ENCODE data around the gene ITK.

DNA sequence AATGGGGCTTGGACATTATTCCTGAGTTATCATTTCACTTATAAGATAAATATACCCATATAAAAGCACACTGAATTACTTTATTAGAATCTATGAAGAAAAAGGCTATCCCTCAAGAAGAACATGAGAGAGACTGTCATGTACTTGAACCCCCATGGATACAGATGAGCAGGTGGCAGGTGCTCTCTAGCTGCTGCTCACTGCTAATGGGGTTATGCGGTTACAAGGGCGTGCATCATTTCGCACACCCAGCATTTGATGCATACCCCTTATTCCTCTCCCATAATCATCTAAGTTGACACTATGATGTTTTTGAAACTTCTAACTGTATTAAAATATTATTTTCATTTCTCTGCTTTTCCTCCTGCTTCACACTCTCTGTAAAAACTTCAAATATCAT lies 16.4 kb downstream of the ITK start:
- TF ChIP-seq, protein P1, sequence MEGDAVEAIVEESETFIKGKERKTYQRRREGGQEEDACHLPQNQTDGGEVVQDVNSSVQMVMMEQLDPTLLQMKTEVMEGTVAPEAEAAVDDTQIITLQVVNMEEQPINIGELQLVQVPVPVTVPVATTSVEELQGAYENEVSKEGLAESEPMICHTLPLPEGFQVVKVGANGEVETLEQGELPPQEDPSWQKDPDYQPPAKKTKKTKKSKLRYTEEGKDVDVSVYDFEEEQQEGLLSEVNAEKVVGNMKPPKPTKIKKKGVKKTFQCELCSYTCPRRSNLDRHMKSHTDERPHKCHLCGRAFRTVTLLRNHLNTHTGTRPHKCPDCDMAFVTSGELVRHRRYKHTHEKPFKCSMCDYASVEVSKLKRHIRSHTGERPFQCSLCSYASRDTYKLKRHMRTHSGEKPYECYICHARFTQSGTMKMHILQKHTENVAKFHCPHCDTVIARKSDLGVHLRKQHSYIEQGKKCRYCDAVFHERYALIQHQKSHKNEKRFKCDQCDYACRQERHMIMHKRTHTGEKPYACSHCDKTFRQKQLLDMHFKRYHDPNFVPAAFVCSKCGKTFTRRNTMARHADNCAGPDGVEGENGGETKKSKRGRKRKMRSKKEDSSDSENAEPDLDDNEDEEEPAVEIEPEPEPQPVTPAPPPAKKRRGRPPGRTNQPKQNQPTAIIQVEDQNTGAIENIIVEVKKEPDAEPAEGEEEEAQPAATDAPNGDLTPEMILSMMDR (IDR thresholded peaks at IDR 0.05), result no peak
- TF ChIP-seq EZH2 (IDR thresholded peaks at IDR 0.05; ENCODE audit: borderline replicate concordance, insufficient read depth, low read depth, low read length, poor library complexity, severe bottlenecking), result no peak

All from B cell (primary cell).